HepG2 (cell line): ENCODE results near the gene MPST. TPM values are rescaled to one million over a fixed set of nuclear protein-coding genes. Genes with fewer than 3 reads are reported as not detected.

Experiments used
- ESRRA ChIP-seq: sonication (generic); formaldehyde crosslinking; IDR thresholded peaks from 2 replicates; pipeline ENCODE4 v1.5.1; 2020; ENCODE audit warnings: mild to moderate bottlenecking, low read depth, missing genetic modification reagents
- JUND ChIP-seq: sonication (generic); formaldehyde crosslinking; IDR thresholded peaks from 2 replicates; pipeline ENCODE4 v1.8.0; 2022; ENCODE audit warnings: mild to moderate bottlenecking, missing genetic modification reagents
- KAT2B ChIP-seq: fragments of 150-350 bp; IDR thresholded peaks from 2 replicates; pipeline ENCODE4 v1.6.1; 2014; ENCODE audit warnings: low read depth, low read length, borderline replicate concordance
- KLF16 ChIP-seq, 2 experiments: sonication (generic) in 1 of 2; formaldehyde crosslinking in 1 of 2; IDR thresholded peaks; 2 replicates each; pipeline versions ENCODE4 v1.6.1 to v1.8.0; 2016 to 2023; ENCODE audit warnings: missing genetic modification reagents in 2 of 2, missing compliant biosample characterization in 1 of 2
- MTA3 ChIP-seq: sonication (generic); formaldehyde crosslinking; IDR thresholded peaks from 2 replicates; pipeline ENCODE4 v1.4.0; 2020; ENCODE audit warnings: missing genetic modification reagents
- NFE2 ChIP-seq: sonication (generic); formaldehyde crosslinking; IDR thresholded peaks from 2 replicates; pipeline ENCODE4 v1.4.0; 2020; ENCODE audit warnings: missing genetic modification reagents
- PPARG ChIP-seq: conservative IDR thresholded peaks from 2 replicates; pipeline ENCODE4 v1.6.1; 2016; ENCODE audit warnings: missing biosample characterization, missing genetic modification reagents
- RCOR2 ChIP-seq: IDR thresholded peaks from 2 replicates; pipeline ENCODE4 v1.6.1; 2016; ENCODE audit warnings: missing biosample characterization, missing genetic modification reagents
- SCMH1 ChIP-seq: sonication (generic); formaldehyde crosslinking; IDR thresholded peaks from 2 replicates; pipeline ENCODE4 v1.9.0; 2021; ENCODE audit warnings: missing genetic modification reagents, mild to moderate bottlenecking, borderline replicate concordance
- SIN3B ChIP-seq: fragments of 150-350 bp; IDR thresholded peaks from 2 replicates; pipeline ENCODE4 v1.6.1; 2014; ENCODE audit warnings: low read length
- SMAD3 ChIP-seq: sonication (generic); formaldehyde crosslinking; IDR thresholded peaks from 2 replicates; pipeline ENCODE4 v1.4.0; 2020; ENCODE audit warnings: missing genetic modification reagents
- SMAD9 ChIP-seq: sonication (generic); formaldehyde crosslinking; IDR thresholded peaks from 2 replicates; pipeline ENCODE4 v1.5.1; 2020; ENCODE audit warnings: mild to moderate bottlenecking, missing genetic modification reagents
- SP1 ChIP-seq, 2 experiments: fragments of 450-650 bp in 1 of 2; sonication (generic) in 1 of 2; formaldehyde crosslinking in 1 of 2; IDR thresholded peaks; 2 replicates each; pipeline versions ENCODE4 v1.4.0 to v1.6.1; 2016 to 2020; ENCODE audit warnings: missing genetic modification reagents in 1 of 2
- ZFP36L2 ChIP-seq: sonication (generic); formaldehyde crosslinking; IDR thresholded peaks from 2 replicates; pipeline ENCODE4 v1.4.0; 2020; ENCODE audit warnings: missing genetic modification reagents
- ZFP37 ChIP-seq: sonication (generic); formaldehyde crosslinking; IDR thresholded peaks from 2 replicates; pipeline ENCODE4 v1.4.0; 2020; ENCODE audit warnings: missing genetic modification reagents, borderline replicate concordance
- ZMYM2 ChIP-seq: sonication (generic); formaldehyde crosslinking; IDR thresholded peaks from 2 replicates; pipeline ENCODE4 v1.8.0; 2022; ENCODE audit warnings: mild to moderate bottlenecking, missing genetic modification reagents
- ZNF205 ChIP-seq: IDR thresholded peaks from 2 replicates; pipeline ENCODE4 v1.6.1; 2018; ENCODE audit warnings: missing biosample characterization, missing genetic modification reagents
- ZNF333 ChIP-seq: sonication (generic); formaldehyde crosslinking; IDR thresholded peaks from 2 replicates; pipeline ENCODE4 v1.4.0; 2020; ENCODE audit warnings: mild to moderate bottlenecking, missing genetic modification reagents, borderline replicate concordance
- ZNF44 ChIP-seq: sonication (generic); formaldehyde crosslinking; IDR thresholded peaks from 2 replicates; pipeline ENCODE4 v1.5.1; 2020; ENCODE audit warnings: mild to moderate bottlenecking, missing genetic modification reagents
- ZNF558 ChIP-seq: sonication (generic); formaldehyde crosslinking; IDR thresholded peaks from 2 replicates; pipeline ENCODE4 v1.9.0; 2022; ENCODE audit warnings: mild to moderate bottlenecking, missing genetic modification reagents, borderline replicate concordance
- ZNF616 ChIP-seq: sonication (generic); formaldehyde crosslinking; IDR thresholded peaks from 2 replicates; pipeline ENCODE4 v1.5.0; 2020; ENCODE audit warnings: low read depth, mild to moderate bottlenecking, missing genetic modification reagents
- ZNF788 ChIP-seq: sonication (generic); formaldehyde crosslinking; IDR thresholded peaks from 2 replicates; pipeline ENCODE4 v1.5.0; 2020; ENCODE audit warnings: mild to moderate bottlenecking, missing genetic modification reagents, borderline replicate concordance
- ZNF816 ChIP-seq: sonication (generic); formaldehyde crosslinking; IDR thresholded peaks from 2 replicates; pipeline ENCODE4 v1.8.0; 2022; ENCODE audit warnings: missing genetic modification reagents, mild to moderate bottlenecking, borderline replicate concordance
- polyA plus RNA-seq, 8 experiments: library from polyadenylated mRNA; depleted of rRNA in 3 of 8; stranded (reverse) in 7 of 8; unstranded in 1 of 8; fragments of >200 nt; fragmentation: Illumina TruSeq in 4 of 8; extraction: Trizol in 4 of 8; gene quantifications; 2 replicates each; pipeline versions ENCODE4 v1.2.1 to v1.2.3, GENCODE V29; 2011 to 2016; ENCODE audit warnings: low read depth in 4 of 8, missing spikeins in 1 of 8, mixed read lengths in 1 of 8; ENCODE audit not compliant: insufficient read depth in 1 of 8
- total RNA-seq, 5 experiments: library from RNA; depleted of rRNA; stranded (reverse); fragments of >200 nt; fragmentation: Illumina TruSeq; extraction: Trizol; gene quantifications; 2 replicates each; pipeline ENCODE4 v1.2.3, GENCODE V29; 2016; ENCODE audit warnings: low read depth in 1 of 5
- TF ChIP-seq, protein P1 (sequence below): sonication (generic); formaldehyde crosslinking; IDR thresholded peaks from 2 replicates; pipeline ENCODE4 v1.4.0; 2020; ENCODE audit warnings: missing genetic modification reagents, borderline replicate concordance
- TF ChIP-seq, protein P2 (sequence below): sonication (generic); formaldehyde crosslinking; IDR thresholded peaks from 2 replicates; pipeline ENCODE4 v1.4.0; 2020; ENCODE audit warnings: missing genetic modification reagents
- TF ChIP-seq, protein P3 (sequence below): sonication (generic); formaldehyde crosslinking; IDR thresholded peaks from 2 replicates; pipeline ENCODE4 v1.9.0; 2022; ENCODE audit warnings: low read depth, missing genetic modification reagents

Gene MPST
- total and polyA plus RNA-seq, 2 of the 13 experiments (the other 11 are each of a cell fraction or from before 2014, with no cell fraction given): 133 to 141 TPM

DNA sequence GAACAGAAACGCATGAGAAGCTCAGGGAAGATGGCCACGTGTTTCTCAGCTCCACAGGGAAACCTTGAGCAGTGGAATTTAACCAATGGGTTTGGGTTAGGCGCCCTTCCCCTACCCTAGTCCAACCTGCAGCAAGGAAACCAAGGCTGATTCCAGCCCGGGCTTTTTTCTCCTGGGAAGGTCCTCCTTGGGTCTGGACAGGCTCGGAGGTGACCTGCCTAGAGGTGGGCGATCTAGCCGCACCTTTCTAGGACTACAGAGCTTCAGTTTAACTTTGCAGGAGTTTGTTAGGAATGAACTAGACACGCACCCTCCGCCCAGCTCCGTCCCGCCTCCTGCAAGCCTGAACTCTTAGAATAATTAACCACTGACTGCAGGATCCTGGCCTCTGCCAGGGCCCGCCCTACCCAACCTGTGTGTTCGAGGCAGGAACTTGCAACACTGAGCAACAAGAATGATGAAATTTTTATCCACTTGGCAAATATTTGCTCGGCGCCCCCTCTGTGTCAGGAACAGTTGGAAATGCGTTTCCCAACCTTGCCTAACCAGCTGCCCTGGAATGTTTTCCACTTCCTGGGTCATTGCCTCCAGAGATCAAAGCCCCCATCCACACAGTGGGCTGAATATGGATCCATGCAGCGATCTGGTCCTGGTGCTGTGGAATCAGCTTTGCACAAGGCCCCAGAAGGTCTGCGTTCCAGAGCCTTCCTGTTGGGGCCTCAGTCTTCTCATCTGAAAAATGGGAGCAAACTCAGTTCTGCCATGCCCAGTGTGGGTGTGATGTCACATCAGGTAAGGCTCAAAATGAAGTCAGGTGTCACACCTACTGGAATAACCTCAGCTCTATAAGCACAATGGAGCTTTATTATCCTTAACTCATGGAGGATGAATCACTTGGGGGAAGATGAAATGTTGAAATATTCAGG, 13.3 kb downstream of the MPST start (continued):
- TF ChIP-seq, protein P1, sequence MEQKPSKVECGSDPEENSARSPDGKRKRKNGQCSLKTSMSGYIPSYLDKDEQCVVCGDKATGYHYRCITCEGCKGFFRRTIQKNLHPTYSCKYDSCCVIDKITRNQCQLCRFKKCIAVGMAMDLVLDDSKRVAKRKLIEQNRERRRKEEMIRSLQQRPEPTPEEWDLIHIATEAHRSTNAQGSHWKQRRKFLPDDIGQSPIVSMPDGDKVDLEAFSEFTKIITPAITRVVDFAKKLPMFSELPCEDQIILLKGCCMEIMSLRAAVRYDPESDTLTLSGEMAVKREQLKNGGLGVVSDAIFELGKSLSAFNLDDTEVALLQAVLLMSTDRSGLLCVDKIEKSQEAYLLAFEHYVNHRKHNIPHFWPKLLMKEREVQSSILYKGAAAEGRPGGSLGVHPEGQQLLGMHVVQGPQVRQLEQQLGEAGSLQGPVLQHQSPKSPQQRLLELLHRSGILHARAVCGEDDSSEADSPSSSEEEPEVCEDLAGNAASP (CRISPR knock-in tag): peak; percentile 96
- TF ChIP-seq, protein P2, sequence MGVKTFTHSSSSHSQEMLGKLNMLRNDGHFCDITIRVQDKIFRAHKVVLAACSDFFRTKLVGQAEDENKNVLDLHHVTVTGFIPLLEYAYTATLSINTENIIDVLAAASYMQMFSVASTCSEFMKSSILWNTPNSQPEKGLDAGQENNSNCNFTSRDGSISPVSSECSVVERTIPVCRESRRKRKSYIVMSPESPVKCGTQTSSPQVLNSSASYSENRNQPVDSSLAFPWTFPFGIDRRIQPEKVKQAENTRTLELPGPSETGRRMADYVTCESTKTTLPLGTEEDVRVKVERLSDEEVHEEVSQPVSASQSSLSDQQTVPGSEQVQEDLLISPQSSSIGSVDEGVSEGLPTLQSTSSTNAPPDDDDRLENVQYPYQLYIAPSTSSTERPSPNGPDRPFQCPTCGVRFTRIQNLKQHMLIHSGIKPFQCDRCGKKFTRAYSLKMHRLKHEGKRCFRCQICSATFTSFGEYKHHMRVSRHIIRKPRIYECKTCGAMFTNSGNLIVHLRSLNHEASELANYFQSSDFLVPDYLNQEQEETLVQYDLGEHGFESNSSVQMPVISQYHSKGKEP (CRISPR knock-in tag): no peak
- TF ChIP-seq JUND (CRISPR knock-in tag) (peak; percentile 84), KAT2B (no peak), ZNF558 (CRISPR knock-in tag) (no peak; the same call in 1 of the 2 replicates), SCMH1 (CRISPR knock-in tag) (no peak), SP1 (IDR thresholded peaks at IDR 0.05) (no peak), SP1 (CRISPR knock-in tag; IDR thresholded peaks at IDR 0.05) (peak; percentile 50), ZNF788 (CRISPR knock-in tag) (peak; percentile 94; the same call in 1 of the 2 replicates), NFE2 (CRISPR knock-in tag) (no peak), ZNF44 (CRISPR knock-in tag) (no peak; the same call in 1 of the 2 replicates), ZNF816 (CRISPR knock-in tag) (0 out of 2 replicates have a peak, but pooled peaks have one; percentile 43), SMAD9 (no peak), ZNF333 (CRISPR knock-in tag) (peak; percentile 49), ZFP37 (CRISPR knock-in tag) (no peak), ZNF616 (no peak), ZNF205 (CRISPR knock-in tag) (peak; percentile 92), ESRRA (CRISPR knock-in tag) (no peak; the same call in 1 of the 2 replicates), PPARG (peak; percentile 72), SIN3B (peak; percentile 56; the same call in 1 of the 2 replicates), ZMYM2 (CRISPR knock-in tag) (peak; percentile 100), SMAD3 (CRISPR knock-in tag) (peak; percentile 97), KLF16 (CRISPR knock-in tag; IDR thresholded peaks at IDR 0.05) (peak; percentile 44 to 98; a peak in 2 of 4 replicates), RCOR2 (CRISPR knock-in tag) (peak; percentile 100), ZFP36L2 (CRISPR knock-in tag) (no peak; the same call in none of the 2 replicates), MTA3 (CRISPR knock-in tag) (no peak)
- TF ChIP-seq, protein P3, sequence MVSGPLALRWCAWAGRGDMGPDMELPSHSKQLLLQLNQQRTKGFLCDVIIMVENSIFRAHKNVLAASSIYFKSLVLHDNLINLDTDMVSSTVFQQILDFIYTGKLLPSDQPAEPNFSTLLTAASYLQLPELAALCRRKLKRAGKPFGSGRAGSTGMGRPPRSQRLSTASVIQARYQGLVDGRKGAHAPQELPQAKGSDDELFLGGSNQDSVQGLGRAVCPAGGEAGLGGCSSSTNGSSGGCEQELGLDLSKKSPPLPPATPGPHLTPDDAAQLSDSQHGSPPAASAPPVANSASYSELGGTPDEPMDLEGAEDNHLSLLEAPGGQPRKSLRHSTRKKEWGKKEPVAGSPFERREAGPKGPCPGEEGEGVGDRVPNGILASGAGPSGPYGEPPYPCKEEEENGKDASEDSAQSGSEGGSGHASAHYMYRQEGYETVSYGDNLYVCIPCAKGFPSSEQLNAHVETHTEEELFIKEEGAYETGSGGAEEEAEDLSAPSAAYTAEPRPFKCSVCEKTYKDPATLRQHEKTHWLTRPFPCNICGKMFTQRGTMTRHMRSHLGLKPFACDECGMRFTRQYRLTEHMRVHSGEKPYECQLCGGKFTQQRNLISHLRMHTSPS (CRISPR knock-in tag): peak; percentile 68
